D721Med (cell line): ENCODE measurements around the gene GRID2.

Experiments
- DNase-seq: peaks from one replicate; pipeline ENCODE4 v3.0.0; 2011; ENCODE audit warnings: low spot score; ENCODE audit not compliant: insufficient read length
- FAIRE-seq: peaks from 2 replicates; lab custom pipeline; 2011; peaks lifted over from hg19 to GRCh38; lab: Jason Lieb, UNC
- TF ChIP-seq, protein P1 (sequence below): IDR thresholded peaks from 2 replicates; pipeline ENCODE4 v1.5.1; 2012; ENCODE audit warnings: mild to moderate bottlenecking, control low read depth; ENCODE audit not compliant: insufficient read depth; ENCODE audit errors: missing control alignments

The GRID2 gene

DNA sequence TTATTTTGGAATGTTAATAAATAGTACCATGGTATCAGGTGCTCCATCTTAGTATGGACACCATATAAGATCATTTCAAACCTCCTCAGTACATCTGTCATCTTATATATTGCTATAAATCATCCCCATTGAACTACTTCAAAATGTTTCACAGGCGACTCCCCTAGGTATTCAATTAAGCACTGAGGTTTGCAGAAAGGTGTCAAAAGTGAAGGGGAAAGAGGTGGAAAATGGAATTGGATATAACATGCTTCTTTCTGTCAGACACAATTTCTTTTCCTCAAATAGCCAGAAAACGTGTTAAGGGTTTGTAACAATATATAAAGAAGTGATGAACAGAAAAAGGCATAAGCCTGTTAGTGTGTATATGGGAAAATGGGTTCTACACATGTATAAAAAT, 325.5 kb downstream of the GRID2 start:
- no peak for DNase-seq
- TF ChIP-seq, protein P1, sequence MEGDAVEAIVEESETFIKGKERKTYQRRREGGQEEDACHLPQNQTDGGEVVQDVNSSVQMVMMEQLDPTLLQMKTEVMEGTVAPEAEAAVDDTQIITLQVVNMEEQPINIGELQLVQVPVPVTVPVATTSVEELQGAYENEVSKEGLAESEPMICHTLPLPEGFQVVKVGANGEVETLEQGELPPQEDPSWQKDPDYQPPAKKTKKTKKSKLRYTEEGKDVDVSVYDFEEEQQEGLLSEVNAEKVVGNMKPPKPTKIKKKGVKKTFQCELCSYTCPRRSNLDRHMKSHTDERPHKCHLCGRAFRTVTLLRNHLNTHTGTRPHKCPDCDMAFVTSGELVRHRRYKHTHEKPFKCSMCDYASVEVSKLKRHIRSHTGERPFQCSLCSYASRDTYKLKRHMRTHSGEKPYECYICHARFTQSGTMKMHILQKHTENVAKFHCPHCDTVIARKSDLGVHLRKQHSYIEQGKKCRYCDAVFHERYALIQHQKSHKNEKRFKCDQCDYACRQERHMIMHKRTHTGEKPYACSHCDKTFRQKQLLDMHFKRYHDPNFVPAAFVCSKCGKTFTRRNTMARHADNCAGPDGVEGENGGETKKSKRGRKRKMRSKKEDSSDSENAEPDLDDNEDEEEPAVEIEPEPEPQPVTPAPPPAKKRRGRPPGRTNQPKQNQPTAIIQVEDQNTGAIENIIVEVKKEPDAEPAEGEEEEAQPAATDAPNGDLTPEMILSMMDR = no peak
- FAIRE-seq = no peak

DNA sequence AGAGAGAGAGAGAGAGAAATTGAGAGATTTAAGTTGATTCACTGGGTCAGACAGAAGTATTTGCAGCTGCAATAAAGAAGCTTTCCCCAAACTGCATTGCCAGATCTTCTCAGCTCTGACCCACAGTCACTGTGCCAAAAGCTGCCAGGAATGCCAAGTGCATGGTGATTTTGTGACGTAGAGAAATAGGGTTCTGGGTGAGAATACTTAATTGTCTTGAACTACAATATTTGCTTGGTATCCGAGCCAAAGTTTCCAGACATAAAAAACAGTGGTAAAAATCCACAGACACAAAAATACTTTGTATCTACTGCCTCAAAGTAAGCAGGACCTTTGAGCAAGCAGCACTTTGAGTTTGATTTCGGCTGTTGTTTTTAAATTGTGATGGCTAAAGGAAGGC, 331.1 kb downstream of the GRID2 start:
- no peak for FAIRE-seq
- TF ChIP-seq, protein P1 = no peak

DNA sequence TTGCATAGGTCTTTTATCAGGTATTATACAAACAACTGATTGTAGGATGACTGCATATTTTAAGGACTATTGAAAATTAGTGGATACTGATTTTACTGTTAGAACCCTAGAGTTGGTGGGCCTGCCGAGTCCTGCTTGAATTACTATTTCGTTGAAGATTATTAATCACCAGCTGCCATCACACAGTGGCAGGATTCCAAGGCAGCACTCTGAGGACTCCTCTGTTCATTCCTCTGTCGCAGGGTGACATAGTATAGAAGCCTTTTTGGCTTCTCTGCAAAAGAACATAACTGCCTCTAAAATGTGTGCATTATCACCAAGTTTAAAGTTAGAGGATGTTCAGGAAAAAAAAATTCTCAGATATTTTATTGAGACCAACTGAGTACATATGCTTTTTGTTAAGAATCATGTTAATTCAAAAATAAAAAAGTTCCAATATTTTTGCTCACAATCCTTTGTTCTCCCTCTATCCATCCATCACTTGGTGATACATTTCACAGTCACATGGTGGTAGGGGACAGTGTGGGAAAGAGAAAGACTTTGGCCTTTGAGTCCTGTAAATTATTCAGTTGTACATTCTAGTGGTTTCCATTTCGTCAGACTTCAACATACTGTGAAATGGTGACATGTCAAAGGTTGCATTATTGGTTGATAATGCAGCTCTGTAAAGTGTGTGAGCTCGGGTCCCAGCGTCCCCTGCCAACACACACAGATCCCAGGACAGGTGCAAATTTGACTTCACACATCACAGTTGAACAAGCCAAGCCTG, 332.5 kb downstream of the GRID2 start:
- no peak for FAIRE-seq
- DNase-seq = no peak
- TF ChIP-seq, protein P1 = no peak

More for the DNA sequence above, 331.1 kb downstream of the GRID2 start:
- no peak for DNase-seq

DNA sequence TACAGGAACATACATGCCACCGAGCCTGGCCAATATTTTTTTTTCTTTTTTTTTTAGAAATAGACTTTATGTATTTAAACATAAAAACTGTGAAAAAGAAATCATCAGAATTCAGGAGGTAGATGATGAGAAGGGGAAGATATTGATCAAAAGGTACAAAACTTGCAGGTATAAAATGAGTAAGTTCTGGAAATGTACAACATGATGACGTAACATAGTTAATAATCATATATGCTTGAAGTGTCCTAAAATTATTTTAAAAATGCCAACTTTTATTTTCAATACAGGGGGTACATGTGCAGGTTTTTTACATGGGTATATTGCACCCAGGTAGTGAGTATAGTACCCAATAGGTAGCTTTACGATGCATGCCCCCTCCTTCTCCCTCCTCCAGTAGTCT, 337.6 kb downstream of the GRID2 start:
- FAIRE-seq = no peak
- no peak for DNase-seq
- TF ChIP-seq, protein P1 = no peak

DNA sequence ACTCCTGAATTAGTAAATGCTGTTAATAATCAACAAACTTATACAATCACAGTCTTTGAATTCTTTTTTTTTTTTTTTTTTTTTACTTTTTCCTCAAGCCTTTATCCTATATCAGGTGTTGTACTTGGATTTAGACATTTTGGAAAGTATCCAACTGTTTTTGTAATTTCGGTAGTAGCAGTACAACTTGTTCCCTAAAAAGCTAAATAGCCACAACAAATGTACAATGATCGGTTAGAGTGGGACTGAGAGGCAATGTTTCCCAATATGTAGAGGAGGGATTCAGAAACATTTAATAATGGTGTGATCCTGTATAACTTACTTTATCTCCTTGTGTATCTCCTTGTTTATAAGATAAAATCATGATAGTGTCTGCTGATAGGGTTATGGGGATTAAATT, 343.1 kb downstream of the GRID2 start:
- no peak for DNase-seq
- TF ChIP-seq, protein P1 = no peak
- no peak for FAIRE-seq

DNA sequence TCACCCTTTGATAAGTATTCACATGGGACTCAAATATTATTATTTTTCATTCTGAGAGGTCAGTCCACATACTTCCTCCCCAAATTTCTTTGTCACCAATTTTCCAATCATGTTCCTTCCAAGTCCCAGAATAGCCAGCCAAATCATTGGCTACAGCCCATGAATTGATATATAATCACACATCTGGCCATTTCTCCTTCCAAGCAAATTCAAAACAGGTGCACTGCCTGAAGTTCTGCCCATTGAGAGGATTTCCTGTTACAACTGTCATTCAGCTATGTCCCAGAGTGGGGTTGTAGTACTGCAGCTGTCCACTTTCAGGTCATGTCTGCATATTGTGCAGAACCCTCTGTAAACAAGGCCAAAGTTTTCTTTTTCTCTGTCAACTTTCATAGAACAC, 347.8 kb downstream of the GRID2 start:
- FAIRE-seq (no peak), DNase-seq (no peak)
- TF ChIP-seq, protein P1 = no peak

DNA sequence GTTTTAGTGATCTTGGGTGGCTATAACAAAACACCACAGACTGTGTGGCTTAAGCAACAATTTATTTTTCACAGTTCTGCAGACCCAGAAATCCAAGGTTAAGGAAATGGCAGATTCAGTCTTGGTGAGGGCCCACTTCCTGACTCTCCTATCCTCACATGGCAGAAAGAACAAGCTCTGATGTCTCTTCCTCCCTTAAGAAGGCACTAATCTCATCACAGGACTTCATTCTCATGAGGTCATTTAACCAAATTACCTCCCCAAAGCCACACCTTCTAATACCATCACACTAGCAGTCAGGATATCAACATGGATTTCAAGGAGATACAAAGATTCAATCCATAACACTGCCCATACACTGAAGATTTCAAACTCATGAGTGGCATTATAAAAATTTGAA, 350.3 kb downstream of the GRID2 start:
- DNase-seq = no peak
- FAIRE-seq = no peak
- TF ChIP-seq, protein P1 = no peak
